ENCODE data around the gene ACBD4. TPM values are rescaled to one million over a fixed set of nuclear protein-coding genes. Genes with fewer than 3 reads are reported as not detected.
A peak's percentile ranks its signal among the peaks of the same experiment; 100 is the strongest.

Gene ACBD4
- total and polyA plus RNA-seq, 2 of the 13 experiments (the other 11 are each of a cell fraction or from before 2014, with no cell fraction given), result 16.1 to 26.9 TPM

DNA sequence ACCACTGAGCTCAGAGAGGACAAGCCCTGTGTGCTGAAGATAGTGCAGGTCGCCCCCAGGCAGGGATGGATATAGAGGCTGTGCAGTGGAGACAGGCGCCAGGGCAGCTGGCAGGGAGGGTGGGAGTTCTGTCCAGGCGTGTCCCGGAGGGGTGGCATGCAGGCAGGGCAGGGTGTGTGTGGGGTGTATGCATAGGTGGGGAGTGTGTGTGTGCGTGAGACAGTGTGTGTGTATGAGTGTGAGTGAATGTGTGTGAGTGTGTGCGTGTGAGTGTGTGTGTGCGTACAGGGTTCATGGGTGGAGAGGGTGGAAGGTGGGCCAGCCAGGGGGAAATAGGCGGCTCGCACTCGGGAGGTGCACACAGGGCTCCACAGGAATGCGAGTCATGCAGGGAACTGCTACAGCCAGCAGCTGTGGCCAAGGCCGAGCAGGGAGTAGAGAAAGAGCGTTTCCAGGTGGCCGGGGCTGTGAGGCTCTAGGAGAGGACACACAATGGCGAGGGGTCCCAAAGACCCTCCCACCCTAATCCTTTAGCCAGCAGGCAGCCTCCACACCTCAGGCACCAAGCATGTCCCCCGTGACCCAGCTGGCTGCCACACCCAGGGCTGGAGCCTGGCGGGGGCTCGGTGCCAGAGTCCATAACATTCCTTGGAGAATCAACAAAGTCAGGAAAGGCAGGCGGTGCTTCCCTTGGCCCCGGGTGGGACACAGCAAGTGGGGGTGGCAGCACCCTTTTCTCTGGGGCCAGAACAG lies 7.8 kb upstream of the ACBD4 start (continued):
- TF ChIP-seq, protein P1, sequence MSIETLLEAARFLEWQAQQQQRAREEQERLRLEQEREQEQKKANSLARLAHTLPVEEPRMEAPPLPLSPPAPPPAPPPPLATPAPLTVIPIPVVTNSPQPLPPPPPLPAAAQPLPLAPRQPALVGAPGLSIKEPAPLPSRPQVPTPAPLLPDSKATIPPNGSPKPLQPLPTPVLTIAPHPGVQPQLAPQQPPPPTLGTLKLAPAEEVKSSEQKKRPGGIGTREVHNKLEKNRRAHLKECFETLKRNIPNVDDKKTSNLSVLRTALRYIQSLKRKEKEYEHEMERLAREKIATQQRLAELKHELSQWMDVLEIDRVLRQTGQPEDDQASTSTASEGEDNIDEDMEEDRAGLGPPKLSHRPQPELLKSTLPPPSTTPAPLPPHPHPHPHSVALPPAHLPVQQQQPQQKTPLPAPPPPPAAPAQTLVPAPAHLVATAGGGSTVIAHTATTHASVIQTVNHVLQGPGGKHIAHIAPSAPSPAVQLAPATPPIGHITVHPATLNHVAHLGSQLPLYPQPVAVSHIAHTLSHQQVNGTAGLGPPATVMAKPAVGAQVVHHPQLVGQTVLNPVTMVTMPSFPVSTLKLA (IDR thresholded peaks at IDR 0.05), result peak; percentile 25; the same call in 1 of the 2 replicates
- peak; percentile 29; the same call in 1 of the 2 replicates for TF ChIP-seq FOXK1 (CRISPR knock-in tag; IDR thresholded peaks at IDR 0.05; ENCODE audit: borderline replicate concordance, low read depth)
- peak; percentile 88 for TF ChIP-seq HNF4A (CRISPR knock-in tag; IDR thresholded peaks at IDR 0.05)
- peak; percentile 89 for TF ChIP-seq HDAC2 (CRISPR knock-in tag; IDR thresholded peaks at IDR 0.05)
- TF ChIP-seq, protein P2, sequence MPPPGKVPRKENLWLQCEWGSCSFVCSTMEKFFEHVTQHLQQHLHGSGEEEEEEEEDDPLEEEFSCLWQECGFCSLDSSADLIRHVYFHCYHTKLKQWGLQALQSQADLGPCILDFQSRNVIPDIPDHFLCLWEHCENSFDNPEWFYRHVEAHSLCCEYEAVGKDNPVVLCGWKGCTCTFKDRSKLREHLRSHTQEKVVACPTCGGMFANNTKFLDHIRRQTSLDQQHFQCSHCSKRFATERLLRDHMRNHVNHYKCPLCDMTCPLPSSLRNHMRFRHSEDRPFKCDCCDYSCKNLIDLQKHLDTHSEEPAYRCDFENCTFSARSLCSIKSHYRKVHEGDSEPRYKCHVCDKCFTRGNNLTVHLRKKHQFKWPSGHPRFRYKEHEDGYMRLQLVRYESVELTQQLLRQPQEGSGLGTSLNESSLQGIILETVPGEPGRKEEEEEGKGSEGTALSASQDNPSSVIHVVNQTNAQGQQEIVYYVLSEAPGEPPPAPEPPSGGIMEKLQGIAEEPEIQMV (CRISPR knock-in tag; IDR thresholded peaks at IDR 0.05; ENCODE audit: low read depth), result 0 out of 2 replicates have a peak, but pooled peaks have one; percentile 21
- TF ChIP-seq, protein P3, sequence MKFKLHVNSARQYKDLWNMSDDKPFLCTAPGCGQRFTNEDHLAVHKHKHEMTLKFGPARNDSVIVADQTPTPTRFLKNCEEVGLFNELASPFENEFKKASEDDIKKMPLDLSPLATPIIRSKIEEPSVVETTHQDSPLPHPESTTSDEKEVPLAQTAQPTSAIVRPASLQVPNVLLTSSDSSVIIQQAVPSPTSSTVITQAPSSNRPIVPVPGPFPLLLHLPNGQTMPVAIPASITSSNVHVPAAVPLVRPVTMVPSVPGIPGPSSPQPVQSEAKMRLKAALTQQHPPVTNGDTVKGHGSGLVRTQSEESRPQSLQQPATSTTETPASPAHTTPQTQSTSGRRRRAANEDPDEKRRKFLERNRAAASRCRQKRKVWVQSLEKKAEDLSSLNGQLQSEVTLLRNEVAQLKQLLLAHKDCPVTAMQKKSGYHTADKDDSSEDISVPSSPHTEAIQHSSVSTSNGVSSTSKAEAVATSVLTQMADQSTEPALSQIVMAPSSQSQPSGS (CRISPR knock-in tag; IDR thresholded peaks at IDR 0.05), result peak; percentile 18; the same call in 1 of the 2 replicates
- TF ChIP-seq, protein P4, sequence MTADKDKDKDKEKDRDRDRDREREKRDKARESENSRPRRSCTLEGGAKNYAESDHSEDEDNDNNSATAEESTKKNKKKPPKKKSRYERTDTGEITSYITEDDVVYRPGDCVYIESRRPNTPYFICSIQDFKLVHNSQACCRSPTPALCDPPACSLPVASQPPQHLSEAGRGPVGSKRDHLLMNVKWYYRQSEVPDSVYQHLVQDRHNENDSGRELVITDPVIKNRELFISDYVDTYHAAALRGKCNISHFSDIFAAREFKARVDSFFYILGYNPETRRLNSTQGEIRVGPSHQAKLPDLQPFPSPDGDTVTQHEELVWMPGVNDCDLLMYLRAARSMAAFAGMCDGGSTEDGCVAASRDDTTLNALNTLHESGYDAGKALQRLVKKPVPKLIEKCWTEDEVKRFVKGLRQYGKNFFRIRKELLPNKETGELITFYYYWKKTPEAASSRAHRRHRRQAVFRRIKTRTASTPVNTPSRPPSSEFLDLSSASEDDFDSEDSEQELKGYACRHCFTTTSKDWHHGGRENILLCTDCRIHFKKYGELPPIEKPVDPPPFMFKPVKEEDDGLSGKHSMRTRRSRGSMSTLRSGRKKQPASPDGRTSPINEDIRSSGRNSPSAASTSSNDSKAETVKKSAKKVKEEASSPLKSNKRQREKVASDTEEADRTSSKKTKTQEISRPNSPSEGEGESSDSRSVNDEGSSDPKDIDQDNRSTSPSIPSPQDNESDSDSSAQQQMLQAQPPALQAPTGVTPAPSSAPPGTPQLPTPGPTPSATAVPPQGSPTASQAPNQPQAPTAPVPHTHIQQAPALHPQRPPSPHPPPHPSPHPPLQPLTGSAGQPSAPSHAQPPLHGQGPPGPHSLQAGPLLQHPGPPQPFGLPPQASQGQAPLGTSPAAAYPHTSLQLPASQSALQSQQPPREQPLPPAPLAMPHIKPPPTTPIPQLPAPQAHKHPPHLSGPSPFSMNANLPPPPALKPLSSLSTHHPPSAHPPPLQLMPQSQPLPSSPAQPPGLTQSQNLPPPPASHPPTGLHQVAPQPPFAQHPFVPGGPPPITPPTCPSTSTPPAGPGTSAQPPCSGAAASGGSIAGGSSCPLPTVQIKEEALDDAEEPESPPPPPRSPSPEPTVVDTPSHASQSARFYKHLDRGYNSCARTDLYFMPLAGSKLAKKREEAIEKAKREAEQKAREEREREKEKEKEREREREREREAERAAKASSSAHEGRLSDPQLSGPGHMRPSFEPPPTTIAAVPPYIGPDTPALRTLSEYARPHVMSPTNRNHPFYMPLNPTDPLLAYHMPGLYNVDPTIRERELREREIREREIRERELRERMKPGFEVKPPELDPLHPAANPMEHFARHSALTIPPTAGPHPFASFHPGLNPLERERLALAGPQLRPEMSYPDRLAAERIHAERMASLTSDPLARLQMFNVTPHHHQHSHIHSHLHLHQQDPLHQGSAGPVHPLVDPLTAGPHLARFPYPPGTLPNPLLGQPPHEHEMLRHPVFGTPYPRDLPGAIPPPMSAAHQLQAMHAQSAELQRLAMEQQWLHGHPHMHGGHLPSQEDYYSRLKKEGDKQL (CRISPR knock-in tag; IDR thresholded peaks at IDR 0.05; ENCODE audit: low read depth), result no peak
- TF ChIP-seq, protein P5, sequence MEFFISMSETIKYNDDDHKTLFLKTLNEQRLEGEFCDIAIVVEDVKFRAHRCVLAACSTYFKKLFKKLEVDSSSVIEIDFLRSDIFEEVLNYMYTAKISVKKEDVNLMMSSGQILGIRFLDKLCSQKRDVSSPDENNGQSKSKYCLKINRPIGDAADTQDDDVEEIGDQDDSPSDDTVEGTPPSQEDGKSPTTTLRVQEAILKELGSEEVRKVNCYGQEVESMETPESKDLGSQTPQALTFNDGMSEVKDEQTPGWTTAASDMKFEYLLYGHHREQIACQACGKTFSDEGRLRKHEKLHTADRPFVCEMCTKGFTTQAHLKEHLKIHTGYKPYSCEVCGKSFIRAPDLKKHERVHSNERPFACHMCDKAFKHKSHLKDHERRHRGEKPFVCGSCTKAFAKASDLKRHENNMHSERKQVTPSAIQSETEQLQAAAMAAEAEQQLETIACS (CRISPR knock-in tag; IDR thresholded peaks at IDR 0.05), result no peak
- TF ChIP-seq SMAD1 (CRISPR knock-in tag; IDR thresholded peaks at IDR 0.05; ENCODE audit: borderline replicate concordance, low read depth), result no peak
- TF ChIP-seq, protein P6, sequence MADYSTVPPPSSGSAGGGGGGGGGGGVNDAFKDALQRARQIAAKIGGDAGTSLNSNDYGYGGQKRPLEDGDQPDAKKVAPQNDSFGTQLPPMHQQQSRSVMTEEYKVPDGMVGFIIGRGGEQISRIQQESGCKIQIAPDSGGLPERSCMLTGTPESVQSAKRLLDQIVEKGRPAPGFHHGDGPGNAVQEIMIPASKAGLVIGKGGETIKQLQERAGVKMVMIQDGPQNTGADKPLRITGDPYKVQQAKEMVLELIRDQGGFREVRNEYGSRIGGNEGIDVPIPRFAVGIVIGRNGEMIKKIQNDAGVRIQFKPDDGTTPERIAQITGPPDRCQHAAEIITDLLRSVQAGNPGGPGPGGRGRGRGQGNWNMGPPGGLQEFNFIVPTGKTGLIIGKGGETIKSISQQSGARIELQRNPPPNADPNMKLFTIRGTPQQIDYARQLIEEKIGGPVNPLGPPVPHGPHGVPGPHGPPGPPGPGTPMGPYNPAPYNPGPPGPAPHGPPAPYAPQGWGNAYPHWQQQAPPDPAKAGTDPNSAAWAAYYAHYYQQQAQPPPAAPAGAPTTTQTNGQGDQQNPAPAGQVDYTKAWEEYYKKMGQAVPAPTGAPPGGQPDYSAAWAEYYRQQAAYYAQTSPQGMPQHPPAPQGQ (CRISPR knock-in tag; IDR thresholded peaks at IDR 0.05; ENCODE audit: borderline replicate concordance), result no peak
- TF ChIP-seq CEBPB (IDR thresholded peaks at IDR 0.05; ENCODE audit: borderline replicate concordance, low read depth, low read length), result no peak
- 0 out of 2 replicates have a peak, but pooled peaks have one; percentile 44 for TF ChIP-seq ZNF350 (CRISPR knock-in tag; IDR thresholded peaks at IDR 0.05; ENCODE audit: borderline replicate concordance, low read depth)
- TF ChIP-seq MZF1 (CRISPR knock-in tag; IDR thresholded peaks at IDR 0.05; ENCODE audit: borderline replicate concordance), result no peak
- TF ChIP-seq MYC (CRISPR knock-in tag; IDR thresholded peaks at IDR 0.05; ENCODE audit: borderline replicate concordance), result peak; percentile 66; the same call in 1 of the 2 replicates
